Vein endothelial cell (primary cell): ENCODE data around the gene CYP17A1. TPM values are rescaled to one million over a fixed set of nuclear protein-coding genes. Genes with fewer than 3 reads are reported as not detected.

Experiments used
- small RNA-seq: library from RNA; depleted of rRNA; stranded (forward); fragments of <200 nt; gene quantifications from one replicate; pipeline ENCODE3, GENCODE V24; 2012
- total RNA-seq: library from RNA; depleted of rRNA; stranded (reverse); fragments of >200 nt; gene quantifications from 2 replicates; pipeline ENCODE4 v1.2.3, GENCODE V29; 2012

Gene CYP17A1, protein sequence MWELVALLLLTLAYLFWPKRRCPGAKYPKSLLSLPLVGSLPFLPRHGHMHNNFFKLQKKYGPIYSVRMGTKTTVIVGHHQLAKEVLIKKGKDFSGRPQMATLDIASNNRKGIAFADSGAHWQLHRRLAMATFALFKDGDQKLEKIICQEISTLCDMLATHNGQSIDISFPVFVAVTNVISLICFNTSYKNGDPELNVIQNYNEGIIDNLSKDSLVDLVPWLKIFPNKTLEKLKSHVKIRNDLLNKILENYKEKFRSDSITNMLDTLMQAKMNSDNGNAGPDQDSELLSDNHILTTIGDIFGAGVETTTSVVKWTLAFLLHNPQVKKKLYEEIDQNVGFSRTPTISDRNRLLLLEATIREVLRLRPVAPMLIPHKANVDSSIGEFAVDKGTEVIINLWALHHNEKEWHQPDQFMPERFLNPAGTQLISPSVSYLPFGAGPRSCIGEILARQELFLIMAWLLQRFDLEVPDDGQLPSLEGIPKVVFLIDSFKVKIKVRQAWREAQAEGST
- total RNA-seq, result not detected in 2 replicates

DNA sequence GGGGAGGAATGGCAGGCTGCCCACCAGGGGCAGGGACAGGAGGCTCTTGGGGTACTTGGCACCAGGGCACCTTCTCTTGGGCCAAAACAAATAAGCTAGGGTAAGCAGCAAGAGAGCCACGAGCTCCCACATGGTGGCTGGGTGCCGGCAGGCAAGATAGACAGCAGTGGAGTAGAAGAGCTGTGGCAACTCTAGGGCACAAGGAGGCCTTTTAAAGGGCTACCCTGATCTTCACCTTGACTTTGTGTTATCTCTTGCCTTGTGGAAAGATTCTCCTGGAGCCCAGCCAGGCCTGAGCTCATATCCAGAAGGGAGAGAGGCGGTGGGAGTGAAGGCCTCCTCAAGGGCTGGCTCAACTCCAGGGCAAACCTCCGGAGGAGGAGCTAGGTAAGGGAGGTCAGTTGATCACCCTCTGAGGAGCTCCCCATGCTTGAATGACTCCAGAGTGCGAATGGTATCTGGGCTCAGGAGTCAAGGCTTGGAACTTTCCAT is at the start of gene CYP17A1:
TSS of gene CYP17A1 (minus strand) at position 184 of the 492 bp plus-strand sequence. CDS start at position 132, 52 bp downstream.

DNA sequence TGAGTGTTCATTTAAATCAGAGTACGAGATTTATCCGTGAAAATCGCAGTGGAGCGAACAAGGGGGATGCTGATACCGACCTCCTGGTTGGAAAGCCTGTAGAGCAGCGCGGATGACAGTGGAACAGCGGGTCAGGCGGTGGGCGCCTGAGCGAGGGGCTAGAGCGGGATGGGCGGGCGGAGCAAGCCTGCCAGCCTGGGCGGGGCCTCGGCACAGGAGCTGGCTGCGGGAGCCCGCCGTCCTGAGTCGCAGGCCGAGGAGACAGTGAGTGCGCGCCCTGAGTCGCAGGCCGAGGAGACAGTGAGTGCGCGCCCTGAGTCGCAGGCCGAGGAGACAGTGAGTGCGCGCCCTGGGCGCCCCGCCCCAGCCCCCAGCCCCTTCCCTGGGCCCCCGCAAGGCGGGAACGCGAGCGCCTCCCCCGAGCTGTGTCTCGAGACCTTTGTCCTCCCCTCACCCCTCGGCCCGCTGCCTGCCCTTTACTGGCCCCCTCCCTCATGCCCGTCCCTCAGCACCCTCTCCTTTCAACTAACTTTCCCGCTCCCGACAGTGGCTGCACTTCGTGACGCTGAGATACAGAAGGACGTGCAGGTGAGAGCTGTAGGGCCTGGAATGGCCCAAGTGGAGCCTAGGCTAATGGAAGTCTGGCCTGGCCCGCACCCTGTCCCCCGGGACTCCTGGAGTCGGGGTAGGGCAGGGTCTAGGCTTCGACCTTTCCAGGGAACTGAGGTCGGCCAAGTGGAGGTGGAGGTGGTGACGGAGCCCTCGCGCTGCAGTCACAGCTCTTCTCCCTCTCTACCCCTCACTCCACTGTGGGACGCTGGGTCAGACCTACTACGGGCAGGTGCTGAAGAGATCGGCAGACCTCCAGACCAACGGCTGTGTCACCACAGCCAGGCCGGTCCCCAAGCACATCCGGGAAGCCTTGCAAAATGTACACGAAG is 32.3 kb upstream of the CYP17A1 start, which contains the start of gene AS3MT:
TSS of gene AS3MT (plus strand) at position 213 of the 941 bp plus-strand sequence. CDS start at position 336, 123 bp downstream.

Small RNAs within 50 kb of the gene (small RNA-seq; reads per million reads assigned to genes)
- gene AS3MT (not detected), gene RF00026 (not detected), gene RNU6-1231P (not detected)

Other genes with a start within 250 kb of the CYP17A1 start
- 107 and 144 TPM in 2 replicates for gene TRIM8, start 192.9 kb downstream of the CYP17A1 start, total RNA-seq
- gene ARL3, start 123.0 kb downstream of the CYP17A1 start, total RNA-seq, result 3.6 and 3.9 TPM in 2 replicates
- 4.6 and 7.1 TPM in 2 replicates for gene SFXN2, start 122.8 kb downstream of the CYP17A1 start, total RNA-seq
- gene WBP1L, start 93.5 kb downstream of the CYP17A1 start, total RNA-seq, result 77.4 and 83.7 TPM in 2 replicates
- 15.3 and 21.6 TPM in 2 replicates for gene BORCS7, start 16.8 kb upstream of the CYP17A1 start, total RNA-seq
- gene AS3MT, start 32.1 kb upstream of the CYP17A1 start, total RNA-seq, result 0.10 and 0.98 TPM in 2 replicates
- gene CNNM2, start 80.9 kb upstream of the CYP17A1 start, total RNA-seq, result 2.6 TPM in 2 replicates